NCI-H2196 (cell line): ENCODE results near the gene GEMIN4.

Source experiments
- DNase-seq: peaks from one replicate; lab custom pipeline; 2025; ENCODE audit not compliant: unreplicated experiment; lab: John Stamatoyannopoulos, UW

Gene GEMIN4

DNA sequence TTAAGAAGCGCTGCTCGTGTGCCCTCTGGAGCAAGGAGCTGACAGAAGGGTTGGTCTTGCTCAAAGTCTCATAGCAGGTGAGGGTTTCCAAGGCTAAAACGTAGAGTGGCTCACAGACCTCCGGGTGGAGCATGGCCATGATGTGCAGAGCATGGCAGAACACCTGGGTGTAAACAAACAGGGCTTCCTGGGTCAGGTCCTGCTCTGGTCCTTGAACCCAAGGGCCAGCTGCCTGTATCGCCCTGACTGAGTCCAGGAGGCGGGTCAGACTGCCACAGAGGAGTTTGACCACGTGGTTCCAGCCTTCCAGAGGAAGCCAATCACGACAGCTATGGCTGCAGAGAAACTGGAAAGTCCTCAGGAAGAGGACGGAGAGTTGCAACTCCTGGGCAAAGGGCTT, 7.1 kb downstream of the GEMIN4 start:
- DNase-seq: no peak

DNA sequence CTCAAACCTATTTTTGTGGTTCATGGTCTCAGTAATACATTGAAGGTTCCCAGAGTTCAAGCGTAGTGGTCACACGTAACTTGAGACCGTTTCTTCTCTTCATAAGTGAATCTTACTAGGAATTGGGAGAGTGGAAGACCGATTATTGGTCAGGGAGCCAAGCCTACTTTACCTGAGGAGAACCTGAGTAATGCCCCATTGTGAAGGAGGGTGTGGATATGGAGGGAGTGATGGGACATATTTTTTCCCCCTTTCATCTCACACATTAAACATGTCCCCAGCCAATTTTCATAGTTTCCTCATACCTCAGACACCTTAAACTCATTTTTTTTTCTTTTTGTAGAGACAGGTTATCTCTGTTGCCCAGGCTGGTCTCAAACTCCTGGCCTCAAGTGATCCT, 8.9 kb downstream of the GEMIN4 start:
- no peak for DNase-seq

DNA sequence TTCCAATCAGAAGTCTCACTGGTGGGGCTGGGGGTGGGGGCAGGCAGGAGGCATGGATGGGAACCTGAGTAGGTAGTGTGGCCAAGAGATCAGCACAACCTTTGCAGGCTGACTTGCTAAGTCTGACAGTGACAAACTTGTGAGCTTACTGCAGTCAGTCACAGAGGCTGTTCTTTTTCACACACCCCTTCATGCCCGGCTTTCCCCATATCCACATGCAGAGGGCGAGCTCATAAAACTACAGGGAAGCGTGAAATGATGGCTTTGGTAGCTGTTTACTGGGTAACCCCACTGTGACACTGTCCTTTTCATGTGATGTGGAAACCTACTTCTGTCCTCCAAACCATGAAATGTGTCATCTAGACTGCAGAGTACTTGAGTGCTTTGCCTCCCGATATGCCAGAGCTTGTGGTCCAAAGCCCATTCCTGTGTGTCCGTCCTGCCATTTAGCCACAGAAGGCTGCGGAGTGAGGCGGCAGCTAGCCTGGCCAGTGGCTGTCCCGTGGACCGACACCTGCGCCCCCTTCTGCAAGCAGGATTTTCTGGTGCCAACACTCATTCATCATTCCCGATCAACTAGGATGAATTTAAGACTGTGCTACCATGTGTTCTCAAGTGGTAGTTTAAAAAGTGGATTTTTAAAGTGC, 9.8 kb downstream of the GEMIN4 start:
- no peak for DNase-seq

DNA sequence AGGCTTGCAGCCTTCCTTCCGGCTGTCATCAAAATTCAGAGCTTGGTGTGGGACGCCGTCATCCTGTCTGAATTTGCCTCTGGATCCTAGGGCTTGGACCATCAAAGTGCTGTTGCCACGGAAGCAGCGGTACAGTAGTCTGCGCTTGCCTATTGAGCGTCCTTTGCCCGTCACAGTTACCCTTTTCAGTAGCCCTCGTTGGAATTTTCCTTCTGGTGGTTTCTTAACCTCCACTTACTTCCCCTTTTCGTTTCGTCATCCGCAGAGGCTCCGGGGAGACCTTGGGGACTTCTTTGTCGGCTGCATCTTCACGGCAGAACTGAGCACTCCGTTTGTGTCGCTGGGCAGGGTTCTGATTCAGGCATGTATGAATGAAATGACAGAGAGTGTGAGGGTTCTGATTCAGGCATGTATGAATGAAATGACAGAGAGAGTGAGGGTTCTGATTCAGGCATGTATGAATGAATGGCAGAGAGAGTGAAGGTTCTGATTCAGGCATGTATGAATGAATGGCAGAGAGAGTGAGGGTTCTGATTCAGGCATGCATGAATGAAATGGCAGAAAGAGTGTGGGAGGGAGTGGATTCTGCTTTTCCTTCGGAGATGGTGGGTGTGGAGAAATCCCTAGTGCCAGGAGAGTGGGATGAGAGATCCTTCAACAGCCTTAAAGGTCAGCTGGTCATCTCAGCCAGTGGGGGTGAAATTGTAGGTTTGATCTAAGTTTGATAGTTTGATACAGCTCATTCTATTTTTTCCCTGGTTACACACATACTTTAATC, 11.6 kb downstream of the GEMIN4 start:
- DNase-seq: no peak

DNA sequence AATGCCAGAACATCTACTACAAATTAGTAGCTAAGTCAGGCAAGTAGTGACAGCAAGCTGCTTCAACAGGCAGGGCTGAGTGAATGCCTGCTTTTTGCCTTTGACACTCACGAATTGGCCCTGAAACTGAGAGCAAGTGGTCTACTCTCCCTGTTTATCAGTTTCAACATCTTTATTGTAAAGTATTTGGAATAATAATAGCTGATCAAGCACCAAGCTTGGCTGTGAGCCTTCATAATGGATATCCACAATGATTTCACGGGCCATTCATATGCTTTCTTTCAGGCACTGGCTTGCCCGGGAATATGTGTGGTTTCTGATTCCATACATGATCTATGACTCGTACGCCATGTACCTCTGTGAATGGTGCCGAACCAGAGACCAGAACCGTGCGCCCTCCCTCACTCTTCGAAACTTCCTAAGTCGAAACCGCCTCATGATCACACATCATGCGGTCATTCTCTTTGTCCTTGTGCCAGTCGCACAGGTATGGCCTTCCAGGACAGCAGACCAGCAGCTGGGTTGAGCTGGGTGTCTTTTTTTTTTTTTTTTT, 14.4 kb downstream of the GEMIN4 start:
- no peak for DNase-seq

DNA sequence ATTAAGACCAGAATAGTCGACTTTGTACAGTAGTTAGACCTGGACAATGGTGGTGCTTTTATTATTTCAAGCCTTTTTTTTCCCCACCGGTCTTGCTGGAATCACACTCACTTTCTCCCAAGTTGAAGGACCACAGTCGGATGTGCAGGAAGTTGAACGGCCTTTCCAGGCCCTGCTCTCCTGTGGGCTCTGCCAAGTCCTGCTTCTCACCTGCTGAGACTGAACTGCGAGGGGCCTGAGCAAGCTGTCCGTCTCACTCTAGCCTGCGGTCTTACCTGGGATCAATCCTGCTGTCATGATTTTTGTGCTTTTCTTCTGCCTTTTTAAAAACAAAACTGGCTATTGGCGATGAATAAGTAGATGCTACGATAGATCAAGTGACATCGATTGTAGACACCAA, 18.3 kb downstream of the GEMIN4 start:
- no peak for DNase-seq

DNA sequence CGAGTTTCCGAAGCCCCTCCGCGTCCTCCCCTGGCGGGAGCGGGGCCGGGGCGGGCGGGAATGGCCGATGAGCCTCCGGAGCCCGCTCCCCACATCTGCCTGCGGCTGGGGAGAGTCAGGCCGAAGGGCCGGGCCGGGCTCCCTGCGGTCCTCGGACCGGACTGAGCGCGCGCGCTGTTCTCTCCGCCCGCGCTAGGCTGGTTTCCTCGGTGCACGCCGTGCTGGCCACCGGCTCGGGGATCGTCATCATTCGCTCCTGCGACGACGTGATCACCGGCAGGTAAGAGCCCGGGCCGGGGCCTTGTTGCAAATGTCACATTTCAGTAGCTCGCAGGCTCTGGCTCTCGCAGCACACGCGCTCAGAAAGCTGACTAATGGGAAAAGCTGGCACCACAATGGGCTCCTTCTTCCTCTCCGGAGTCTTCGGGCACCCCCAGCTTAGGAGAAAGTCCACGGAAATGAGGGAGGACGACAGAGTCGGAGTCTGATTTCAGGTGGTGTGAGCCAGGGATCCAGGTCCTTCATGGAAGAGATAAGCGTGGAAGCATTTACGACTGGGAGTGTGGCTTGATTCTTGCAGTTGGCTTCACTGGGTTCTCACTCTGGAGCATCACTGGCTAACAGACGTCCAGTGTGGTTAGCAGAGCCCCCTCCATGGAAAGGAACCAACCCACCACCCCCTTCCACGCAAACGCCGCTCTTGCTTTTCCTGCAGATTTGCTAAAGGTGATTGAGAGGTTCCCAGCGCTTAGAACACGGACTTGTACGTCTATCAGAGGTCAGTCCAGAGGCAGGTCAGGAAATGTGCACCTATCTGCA, 19.0 kb downstream of the GEMIN4 start:
- DNase-seq: peak; percentile 2

DNA sequence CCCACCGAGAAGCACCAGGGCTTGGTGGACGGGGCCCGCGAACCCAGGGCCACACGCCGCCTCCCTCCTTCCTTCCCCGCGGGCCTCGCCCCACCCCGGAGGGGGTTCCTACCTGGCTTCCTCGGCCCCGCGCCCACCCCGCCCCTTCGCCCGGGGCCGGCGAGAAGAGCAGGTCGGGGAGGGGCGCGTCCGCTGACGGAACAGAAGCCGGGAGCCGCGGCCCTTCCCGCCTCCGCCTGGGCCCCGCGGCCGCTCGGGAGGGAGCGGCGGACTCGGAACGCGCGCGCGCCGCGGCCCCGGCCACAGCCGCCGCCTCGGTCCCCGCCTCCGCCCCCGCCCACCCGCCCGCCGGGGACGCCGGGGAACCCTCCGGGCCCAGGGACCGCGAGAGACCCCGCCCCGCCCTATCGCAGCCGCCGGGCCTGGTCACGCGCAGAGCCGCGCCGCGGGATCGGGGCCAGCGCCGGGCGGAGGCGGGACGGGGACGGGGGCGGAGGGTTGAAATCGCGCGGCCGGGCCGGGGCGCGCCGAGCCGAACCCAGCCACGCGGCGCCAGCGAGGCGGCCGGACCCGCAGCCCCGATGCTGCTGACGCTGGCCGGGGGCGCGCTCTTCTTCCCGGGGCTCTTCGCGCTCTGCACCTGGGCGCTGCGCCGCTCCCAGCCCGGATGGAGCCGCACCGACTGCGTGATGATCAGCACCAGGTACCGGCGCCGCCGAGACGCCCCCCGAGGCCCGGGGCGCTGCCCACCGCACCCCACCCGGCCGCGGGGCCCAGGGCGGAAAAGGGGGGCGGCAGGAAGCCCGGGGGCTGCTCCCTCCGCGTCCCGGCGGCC, 19.8 kb downstream of the GEMIN4 start, which contains the start of gene TLCD3A:
Gene TLCD3A, plus strand, starts transcription at position 530 of the 835 bp plus-strand sequence. Its CDS starts 52 bp downstream, at position 582.
- DNase-seq: peak; percentile 43

DNA sequence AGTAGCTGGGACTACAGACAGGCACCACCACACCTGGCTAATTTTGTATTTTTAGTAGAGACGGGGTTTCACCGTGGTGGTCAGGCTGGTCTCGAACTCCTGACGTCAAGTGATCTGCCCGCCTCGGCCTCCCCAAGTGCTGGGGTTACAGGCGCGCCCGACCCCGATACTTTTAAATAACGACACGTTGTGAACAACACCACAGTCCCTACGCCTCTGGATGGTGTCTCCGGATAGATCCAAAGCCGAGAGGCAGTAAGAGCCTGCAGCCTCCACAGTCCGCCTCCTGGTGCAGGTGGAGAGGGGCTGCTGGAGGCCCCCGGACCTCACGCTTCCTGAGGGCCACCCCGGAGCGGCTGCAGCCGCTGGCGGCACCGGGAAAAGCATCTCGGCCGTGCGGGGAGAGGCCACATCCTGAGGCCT, 20.4 kb downstream of the GEMIN4 start:
- no peak for DNase-seq

DNA sequence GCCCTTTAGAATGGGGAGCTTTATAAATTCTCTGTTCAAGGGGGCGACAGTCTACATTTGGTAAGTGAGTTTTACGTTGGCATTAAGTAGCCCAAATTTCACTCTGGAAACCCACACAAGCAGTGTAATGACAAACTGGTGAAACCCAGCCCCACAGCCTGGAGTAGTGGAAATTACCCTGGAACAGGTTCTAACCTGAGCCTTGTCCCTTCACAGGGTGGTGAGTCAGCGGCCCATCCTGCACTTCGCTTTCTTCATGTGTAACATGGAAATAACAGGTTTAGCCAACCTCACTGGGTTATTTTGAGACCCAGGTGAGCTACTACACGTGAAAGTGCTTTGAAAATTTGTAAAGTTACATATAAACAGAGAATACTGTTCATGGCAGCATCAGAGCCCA, 23.2 kb downstream of the GEMIN4 start:
- DNase-seq: no peak

DNA sequence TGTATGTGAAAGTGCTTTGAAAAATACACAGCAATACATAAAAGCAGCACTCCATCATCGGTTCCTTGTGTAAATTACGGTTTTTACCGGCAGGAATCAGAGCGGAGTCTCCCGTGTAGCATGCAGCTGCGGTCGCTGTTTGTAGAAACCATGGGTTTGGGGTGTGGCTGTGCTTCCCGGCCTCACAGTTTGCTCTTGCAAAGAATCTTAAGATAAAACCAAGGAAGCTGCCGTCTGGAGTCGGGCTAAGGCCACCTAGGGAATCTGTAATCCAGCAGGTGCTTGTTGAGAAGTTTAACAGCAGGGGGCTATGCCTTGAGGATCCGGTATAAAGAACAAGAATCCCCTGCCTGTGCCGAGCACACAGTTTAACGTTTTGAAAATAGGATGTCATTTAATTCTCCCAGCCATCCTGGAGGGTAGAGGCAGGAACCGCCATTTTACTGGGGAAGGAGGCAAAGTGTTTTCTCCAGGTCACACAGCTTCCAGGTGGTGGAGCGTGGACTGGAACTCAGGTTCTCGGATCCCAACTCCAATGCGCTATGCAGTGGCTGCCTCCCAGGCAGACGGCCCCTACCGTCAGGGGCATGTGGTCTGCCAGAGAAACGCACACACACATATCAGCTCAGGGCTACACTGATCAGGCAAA, 25.7 kb downstream of the GEMIN4 start:
- DNase-seq: no peak

DNA sequence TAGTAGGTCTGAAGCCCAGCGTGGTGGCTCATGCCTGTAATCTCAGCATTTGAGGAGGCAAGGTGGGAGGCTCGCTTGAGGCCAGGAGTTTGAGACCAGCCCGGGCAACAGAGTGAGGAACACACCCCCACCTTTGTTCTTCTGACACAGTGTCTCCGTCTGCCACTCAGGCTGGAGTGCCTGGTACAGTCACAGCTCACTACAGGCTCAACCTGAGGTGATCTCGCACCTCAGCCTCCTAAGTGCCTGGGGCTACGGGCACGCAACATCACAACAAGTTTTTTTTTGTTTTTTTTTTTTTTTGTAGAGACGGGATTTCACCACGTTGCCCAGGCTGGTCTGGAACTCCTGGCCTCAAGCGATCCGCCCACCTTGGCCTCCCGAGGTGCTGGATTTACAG, 26.3 kb downstream of the GEMIN4 start:
- DNase-seq: no peak

DNA sequence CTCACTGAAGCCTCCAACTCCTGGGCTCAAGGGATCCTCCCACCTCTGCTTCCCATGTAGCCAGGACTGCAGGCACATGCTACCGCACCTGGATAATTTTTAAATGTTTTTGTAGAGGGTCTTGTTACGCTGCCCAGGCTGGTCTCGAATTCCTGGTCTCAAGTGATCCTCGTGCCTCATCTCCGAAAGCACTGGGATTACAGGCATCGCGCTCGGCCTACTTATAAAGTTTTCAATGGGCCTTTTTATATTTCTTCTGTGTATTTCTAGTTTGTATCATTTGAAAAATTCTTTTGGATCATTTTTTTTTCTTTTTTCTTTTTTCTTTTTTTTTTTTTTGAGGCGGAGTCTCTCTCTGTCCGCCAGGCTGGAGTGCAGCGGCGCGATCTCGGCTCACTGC, 27.0 kb downstream of the GEMIN4 start:
- no peak for DNase-seq

DNA sequence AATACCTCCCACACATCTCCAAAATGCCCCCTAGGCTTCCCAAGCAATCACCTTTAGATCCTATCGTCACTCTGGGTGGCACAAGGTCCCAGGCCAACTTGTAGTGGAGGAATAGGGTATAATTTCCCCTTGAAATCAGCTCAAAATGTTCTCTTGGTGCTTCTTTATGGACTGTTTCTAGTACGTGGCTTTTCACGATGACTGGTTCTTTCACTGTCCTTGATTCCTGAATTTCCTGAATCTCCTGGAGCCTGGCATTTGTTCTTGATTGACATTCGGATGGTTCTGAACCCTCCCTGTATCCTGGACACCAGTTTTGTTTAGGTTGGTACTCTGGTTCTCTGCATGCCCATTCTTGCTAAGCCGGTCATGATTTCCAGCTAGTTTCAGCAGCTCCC, 30.5 kb downstream of the GEMIN4 start:
- DNase-seq: no peak

DNA sequence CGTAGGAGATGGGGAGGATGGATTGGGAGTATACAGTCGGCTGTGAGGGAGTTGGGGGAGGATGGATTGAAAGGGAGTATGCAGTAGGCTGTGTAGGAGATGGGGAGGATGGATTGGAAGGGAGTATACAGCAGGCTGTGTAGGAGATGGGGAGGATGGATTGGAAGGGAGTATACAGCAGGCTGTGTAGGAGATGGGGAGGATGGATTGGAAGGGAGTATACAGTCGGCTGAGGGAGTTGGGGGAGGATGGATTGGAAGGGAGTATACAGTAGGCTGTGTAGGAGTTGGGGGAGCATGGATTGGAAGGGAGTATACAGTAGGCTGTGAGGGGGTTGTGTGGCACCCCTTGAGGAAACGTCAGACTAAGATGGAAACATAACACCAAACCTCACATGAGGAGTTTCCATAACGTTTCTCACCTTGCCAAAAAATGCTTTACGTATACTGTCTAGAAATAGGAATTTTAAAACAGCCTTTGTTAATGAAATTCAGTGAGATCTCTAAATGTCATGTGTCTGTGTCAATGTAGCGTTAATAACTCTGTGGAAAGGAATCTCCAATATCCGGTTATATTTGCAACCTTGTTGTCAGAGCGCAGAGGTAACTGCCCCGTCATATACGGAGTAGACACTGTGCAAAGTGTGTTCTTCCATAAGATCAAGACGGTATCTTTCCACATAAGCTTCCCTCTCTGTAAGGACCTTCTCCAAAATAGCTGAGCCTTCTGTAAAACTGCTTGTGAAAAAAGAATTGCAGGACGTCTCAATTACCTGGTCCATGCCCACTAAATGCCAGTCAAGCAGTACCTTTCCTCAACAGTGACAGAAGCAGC, 31.1 kb downstream of the GEMIN4 start:
- DNase-seq: no peak

DNA sequence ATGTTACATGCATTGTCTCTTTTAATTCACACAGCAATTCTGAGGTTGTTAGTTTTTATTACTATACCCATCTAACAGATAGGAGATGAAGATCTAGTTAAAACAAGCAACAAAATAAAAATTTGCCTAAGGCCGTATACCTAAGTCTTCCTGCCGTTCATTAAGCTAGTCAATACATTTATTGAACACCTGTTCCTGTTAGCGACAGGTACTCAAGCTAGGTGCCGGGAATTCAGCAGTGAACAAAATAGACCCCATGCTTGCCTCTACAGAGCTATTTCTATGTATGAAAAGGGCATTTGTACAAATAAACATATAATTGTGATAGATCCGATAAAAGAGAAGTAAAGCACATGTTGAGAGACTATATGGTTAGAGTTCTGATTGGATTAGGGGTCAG, 34.0 kb downstream of the GEMIN4 start:
- no peak for DNase-seq

DNA sequence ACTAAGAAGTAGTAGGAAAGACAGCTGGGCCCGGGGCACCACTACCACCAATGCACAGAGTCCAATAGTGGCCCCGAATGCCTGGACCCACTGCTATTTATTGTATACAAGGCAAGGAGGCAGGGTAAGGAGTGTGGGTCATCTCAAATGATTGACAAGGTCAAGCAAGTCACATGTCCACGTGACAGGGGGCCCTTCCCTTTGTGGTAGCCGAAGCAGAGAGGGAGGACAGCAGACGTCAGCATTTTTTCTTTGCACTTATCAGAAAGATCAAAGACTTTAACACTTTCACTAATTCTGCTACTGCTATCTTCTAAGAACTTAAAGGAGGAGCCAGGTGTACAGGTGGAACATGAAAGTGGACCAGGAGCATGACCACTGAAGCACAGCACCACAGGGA, 43.9 kb downstream of the GEMIN4 start:
- DNase-seq: no peak

DNA sequence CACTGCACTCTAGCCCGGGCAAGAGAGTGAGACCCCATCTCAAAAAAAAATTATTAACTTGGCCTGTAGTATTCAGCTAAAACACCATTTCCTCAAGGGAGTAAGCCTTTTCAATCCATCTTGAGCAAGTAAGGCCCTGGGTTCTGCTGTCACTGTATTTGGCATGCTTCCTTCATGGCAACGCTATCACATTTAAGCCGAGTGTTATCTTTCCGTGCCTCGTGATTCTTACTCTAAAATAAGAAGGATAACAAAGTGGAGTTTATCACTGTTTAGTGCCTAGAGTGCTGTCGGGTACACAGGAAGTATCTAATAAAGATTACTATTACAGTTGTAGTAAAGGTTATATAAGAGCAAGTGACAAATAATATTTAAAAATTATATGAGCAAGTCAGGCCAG, 46.2 kb downstream of the GEMIN4 start:
- DNase-seq: no peak

DNA sequence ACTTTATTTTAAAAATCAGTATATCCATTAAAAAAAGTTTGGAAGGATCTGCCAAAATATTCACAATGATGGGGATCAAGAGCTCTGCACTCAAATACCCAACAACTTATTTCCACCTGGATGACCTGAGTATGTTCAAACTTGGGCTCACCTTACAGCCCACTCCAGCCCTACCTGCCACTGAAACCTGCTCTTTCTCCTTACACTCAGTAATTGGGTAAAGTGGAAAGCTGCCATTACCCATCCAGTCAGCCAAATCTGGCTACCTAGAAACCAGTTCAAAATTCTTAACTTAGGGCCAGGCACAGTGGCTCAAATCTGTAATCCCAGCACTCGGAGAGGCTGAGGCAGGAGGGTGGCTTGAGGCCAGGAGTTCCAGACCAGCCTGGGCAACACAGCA, 47.1 kb downstream of the GEMIN4 start:
- no peak for DNase-seq
